ENCODE results near the gene LIF.
"Not testable (repeated sequence)": the region's sequence is repeated elsewhere in the genome, so short reads cannot be mapped to it uniquely, and the experiment has no call there.

Gene LIF

GRCh38 chr22:30241576-30242371 is 4.8 kb downstream of the LIF start:
- DNase-seq (ENCODE audit: low spot score), result no peak

- DNase-seq (ENCODE audit: low spot score), result no peak
Observed at GRCh38 chr22:30240541-30241417, 5.8 kb downstream of the LIF start.

GRCh38 chr22:30239488-30240405 is 6.8 kb downstream of the LIF start:
- no peak for DNase-seq (ENCODE audit: low spot score)

GRCh38 chr22:30238661-30239487 is 7.7 kb downstream of the LIF start:
- no peak for DNase-seq (ENCODE audit: low spot score)

GRCh38 chr22:30238136-30238535 is 8.4 kb downstream of the LIF start:
- no peak for DNase-seq (ENCODE audit: low spot score)

- DNase-seq (ENCODE audit: low spot score), result no peak
Observed at GRCh38 chr22:30236875-30237274, 9.7 kb downstream of the LIF start.

GRCh38 chr22:30235687-30236170 is 10.8 kb downstream of the LIF start:
- DNase-seq (ENCODE audit: low spot score), result peak; percentile 80

- no peak for DNase-seq (ENCODE audit: low spot score)
Observed at GRCh38 chr22:30234786-30235470, 11.6 kb downstream of the LIF start.

- not testable (repeated sequence) for DNase-seq (ENCODE audit: low spot score)
Observed at GRCh38 chr22:30234325-30234724, 12.2 kb downstream of the LIF start.

- no peak for DNase-seq (ENCODE audit: low spot score)
Observed at GRCh38 chr22:30233582-30233981, 13.0 kb downstream of the LIF start.

- no peak for DNase-seq (ENCODE audit: low spot score)
Observed at GRCh38 chr22:30232716-30233218, 13.8 kb downstream of the LIF start.

GRCh38 chr22:30230787-30231461 is 15.6 kb downstream of the LIF start:
- DNase-seq (ENCODE audit: low spot score), result no peak

GRCh38 chr22:30230330-30230729 is 16.2 kb downstream of the LIF start:
- no peak for DNase-seq (ENCODE audit: low spot score)

GRCh38 chr22:30228509-30229359 is 17.8 kb downstream of the LIF start:
- no peak for DNase-seq (ENCODE audit: low spot score)

- DNase-seq (ENCODE audit: low spot score), result no peak
Observed at GRCh38 chr22:30227438-30228228, 18.9 kb downstream of the LIF start.

- DNase-seq (ENCODE audit: low spot score), result no peak
Observed at GRCh38 chr22:30226192-30226832, 20.2 kb downstream of the LIF start.

- DNase-seq (ENCODE audit: low spot score), result no peak
Observed at GRCh38 chr22:30225220-30225927, 21.2 kb downstream of the LIF start.
